K562 (cell line): ENCODE measurements around the gene TNPO2. TPM values are rescaled to one million over a fixed set of nuclear protein-coding genes. Genes with fewer than 3 reads are reported as not detected.

Experiments used
- CEBPZ ChIP-seq: fragments of 150-350 bp; IDR thresholded peaks from 2 replicates; pipeline ENCODE4 v1.6.1; 2014; ENCODE audit warnings: low read depth, mild to moderate bottlenecking, low read length, borderline replicate concordance
- E2F3 ChIP-seq: fragments of 250-450 bp; sonication (Bioruptor Pico); IDR thresholded peaks from 2 replicates; pipeline ENCODE4 v1.4.0; 2020; ENCODE audit warnings: mild to moderate bottlenecking
- EWSR1 ChIP-seq: fragments of 450-650 bp; IDR thresholded peaks from 2 replicates; pipeline ENCODE4 v1.6.1; 2018; ENCODE audit warnings: borderline replicate concordance, mild to moderate bottlenecking, low read depth, moderate library complexity; ENCODE audit not compliant: partially characterized antibody
- FOXP4 ChIP-seq: sonication (generic); formaldehyde crosslinking; IDR thresholded peaks from 2 replicates; pipeline ENCODE4 v1.8.0; 2022; ENCODE audit warnings: mild to moderate bottlenecking, missing genetic modification reagents, borderline replicate concordance
- FUS ChIP-seq: fragments of 200-400 bp; formaldehyde crosslinking; optimal IDR thresholded peaks from 2 replicates; pipeline ENCODE3; 2017; ENCODE audit warnings: low read depth, low read length
- GATA2 ChIP-seq: sonication (generic); formaldehyde crosslinking; IDR thresholded peaks from 2 replicates; pipeline ENCODE4 v1.4.0; 2020; ENCODE audit warnings: mild to moderate bottlenecking, missing genetic modification reagents
- GTF2E2 ChIP-seq: fragments of 200-800 bp; sonication (Bioruptor generic); IDR thresholded peaks from 2 replicates; pipeline ENCODE4 v1.6.1; 2016; ENCODE audit warnings: missing genetic modification characterization, missing compliant biosample characterization
- HCFC1 ChIP-seq: IDR thresholded peaks from 2 replicates; pipeline ENCODE4 v1.6.1; 2012; ENCODE audit warnings: low read depth, low read length, improper control_type of control experiment
- HDAC2 ChIP-seq: fragments of 450-650 bp; IDR thresholded peaks from 2 replicates; pipeline ENCODE4 v1.6.1; 2016; ENCODE audit warnings: mild to moderate bottlenecking
- HDAC3 ChIP-seq: fragments of 450-650 bp; IDR thresholded peaks from 2 replicates; pipeline ENCODE4 v1.6.1; 2018; ENCODE audit warnings: borderline replicate concordance, mild to moderate bottlenecking, moderate library complexity; ENCODE audit not compliant: partially characterized antibody
- JUND ChIP-seq, 2 experiments: IDR thresholded peaks; 2 replicates in 1 of 2; 3 replicates in 1 of 2; pipeline ENCODE4 v1.6.1; 2011; ENCODE audit warnings: borderline replicate concordance in 2 of 2, low read depth in 2 of 2, low read length in 2 of 2, improper control_type of control experiment in 1 of 2, missing biosample characterization in 1 of 2, missing genetic modification characterization in 1 of 2, missing genetic modification reagents in 1 of 2
- NFE2L1 ChIP-seq: fragments of 450-650 bp; IDR thresholded peaks from 2 replicates; pipeline ENCODE4 v1.6.1; 2016; ENCODE audit warnings: missing genetic modification characterization, low read depth, mild to moderate bottlenecking, missing compliant biosample characterization, moderate library complexity, borderline replicate concordance
- PPARD ChIP-seq: fragments of 250-450 bp; sonication (Bioruptor Pico); IDR thresholded peaks from 2 replicates; pipeline ENCODE4 v1.8.0; 2022; ENCODE audit warnings: inconsistent platforms, mild to moderate bottlenecking, moderate library complexity
- PURB ChIP-seq: sonication (generic); formaldehyde crosslinking; IDR thresholded peaks from 2 replicates; pipeline ENCODE4 v1.9.0; 2021; ENCODE audit warnings: low read depth, mild to moderate bottlenecking, missing genetic modification reagents
- RAD51 ChIP-seq: fragments of 450-650 bp; IDR thresholded peaks from 2 replicates; pipeline ENCODE4 v1.7.1; 2016; ENCODE audit warnings: low read depth, mild to moderate bottlenecking, borderline replicate concordance
- SMARCE1 ChIP-seq: fragments of 450-650 bp; IDR thresholded peaks from 2 replicates; pipeline ENCODE4 v1.7.1; 2016; ENCODE audit warnings: mild to moderate bottlenecking
- ZBTB26 ChIP-seq: fragments of 450-650 bp; formaldehyde crosslinking; IDR thresholded peaks from 2 replicates; pipeline ENCODE4 v1.4.0; 2022; ENCODE audit warnings: missing genetic modification characterization
- ZBTB34 ChIP-seq: fragments of 250-450 bp; sonication (Bioruptor Pico); IDR thresholded peaks from 2 replicates; pipeline ENCODE4 v1.8.0; 2021; ENCODE audit warnings: mild to moderate bottlenecking, moderate library complexity
- ZNF431 ChIP-seq: sonication (generic); formaldehyde crosslinking; IDR thresholded peaks from 2 replicates; pipeline ENCODE4 v1.8.0; 2022; ENCODE audit warnings: mild to moderate bottlenecking, missing genetic modification reagents
- polyA plus RNA-seq, 8 experiments: library from polyadenylated mRNA; depleted of rRNA in 4 of 8; stranded (reverse) in 5 of 8; unstranded in 3 of 8; fragments of >200 nt; fragmentation: Nextera tagmentation in 2 of 8; fragmentation: Illumina TruSeq in 1 of 8; extraction: Ambion mirVana in 2 of 8; extraction: Trizol in 1 of 8; gene quantifications; 2 replicates each; pipeline versions ENCODE4 v1.2.1 to v1.2.3, GENCODE V29; 2011 to 2014; ENCODE audit warnings: inconsistent platforms in 1 of 8, missing spikeins in 1 of 8
- total RNA-seq, 7 experiments: library from RNA; depleted of rRNA in 6 of 7; stranded (reverse); fragments of >200 nt in 6 of 7; fragmentation: Illumina TruSeq in 2 of 7; extraction: Trizol in 2 of 7; gene quantifications; 2 replicates each; pipeline versions ENCODE4 v1.2.1 to v1.2.3, GENCODE V29; 2011 to 2021; ENCODE audit warnings: low replicate concordance in 1 of 7

TNPO2 gene
- total and polyA plus RNA-seq, 9 of the 15 experiments (the other 6 are each of a cell fraction or from before 2014, with no cell fraction given), result 6.0 to 126 (median 53.8) TPM

GRCh38 chr19:12757544-12758274 lies 34.0 kb upstream of the TNPO2 start (continued):
- TF ChIP-seq HDAC3 (no peak), GTF2E2 (no peak), PPARD (CRISPR knock-in tag) (no peak), SMARCE1 (no peak), GATA2 (CRISPR knock-in tag) (no peak), NFE2L1 (tag) (no peak), ZBTB26 (CRISPR knock-in tag) (no peak), PURB (no peak), ZBTB34 (CRISPR knock-in tag) (no peak), EWSR1 (no peak), HCFC1 (peak; percentile 54), RAD51 (no peak), FOXP4 (CRISPR knock-in tag) (no peak), HDAC2 (no peak), FUS (no peak), ZNF431 (CRISPR knock-in tag) (no peak), E2F3 (CRISPR knock-in tag) (no peak), JUND (IDR thresholded peaks at IDR 0.05; ENCODE audit: borderline replicate concordance, low read depth, low read length) (peak; percentile 43; the same call in 1 of the 2 replicates), JUND (tag; IDR thresholded peaks at IDR 0.05; ENCODE audit: borderline replicate concordance, low read depth, low read length) (no peak; the same call in 2 of the 3 replicates), CEBPZ (no peak)
